GM12872 (cell line): Measurements from ENCODE around the gene SASH1.

Source experiments
- TF ChIP-seq, protein P1 (sequence below): IDR thresholded peaks from 3 replicates; pipeline ENCODE4 v1.5.1; 2011; ENCODE audit warnings: low read depth, mild to moderate bottlenecking, low read length, moderate library complexity; ENCODE audit not compliant: insufficient read depth

Gene SASH1

DNA sequence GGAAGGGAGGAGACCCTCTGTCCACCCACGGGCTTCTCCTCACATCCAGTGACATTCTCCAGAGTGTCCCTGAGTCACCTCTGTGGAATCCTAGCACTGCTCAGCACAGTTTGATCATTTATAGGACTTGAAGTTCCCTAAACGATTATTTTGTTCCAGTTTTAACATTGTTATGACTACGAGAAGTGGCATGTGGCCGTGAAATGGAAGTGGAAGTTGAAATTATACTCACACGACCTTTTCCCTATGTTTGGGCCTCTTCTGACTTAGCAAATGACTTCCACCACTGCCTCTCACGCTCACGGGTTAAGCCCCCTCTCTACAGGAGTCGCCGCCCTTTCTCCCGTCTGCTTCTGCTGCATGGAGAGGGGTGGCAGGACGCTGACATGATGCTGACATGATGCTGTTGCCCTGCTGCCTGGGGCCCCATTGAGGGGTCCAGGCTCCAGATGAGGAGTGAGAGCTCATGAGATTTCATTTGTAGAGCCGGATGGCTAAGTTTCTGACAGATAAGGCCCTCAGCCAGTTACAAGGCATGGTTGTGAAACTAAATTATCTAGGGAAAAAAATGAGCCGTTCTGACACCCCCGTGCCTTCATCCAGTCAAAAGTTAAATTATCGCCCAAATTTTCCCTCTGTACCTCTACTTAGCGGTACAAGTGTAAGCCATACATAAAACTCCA is 250.6 kb downstream of the SASH1 start:
- TF ChIP-seq, protein P1, sequence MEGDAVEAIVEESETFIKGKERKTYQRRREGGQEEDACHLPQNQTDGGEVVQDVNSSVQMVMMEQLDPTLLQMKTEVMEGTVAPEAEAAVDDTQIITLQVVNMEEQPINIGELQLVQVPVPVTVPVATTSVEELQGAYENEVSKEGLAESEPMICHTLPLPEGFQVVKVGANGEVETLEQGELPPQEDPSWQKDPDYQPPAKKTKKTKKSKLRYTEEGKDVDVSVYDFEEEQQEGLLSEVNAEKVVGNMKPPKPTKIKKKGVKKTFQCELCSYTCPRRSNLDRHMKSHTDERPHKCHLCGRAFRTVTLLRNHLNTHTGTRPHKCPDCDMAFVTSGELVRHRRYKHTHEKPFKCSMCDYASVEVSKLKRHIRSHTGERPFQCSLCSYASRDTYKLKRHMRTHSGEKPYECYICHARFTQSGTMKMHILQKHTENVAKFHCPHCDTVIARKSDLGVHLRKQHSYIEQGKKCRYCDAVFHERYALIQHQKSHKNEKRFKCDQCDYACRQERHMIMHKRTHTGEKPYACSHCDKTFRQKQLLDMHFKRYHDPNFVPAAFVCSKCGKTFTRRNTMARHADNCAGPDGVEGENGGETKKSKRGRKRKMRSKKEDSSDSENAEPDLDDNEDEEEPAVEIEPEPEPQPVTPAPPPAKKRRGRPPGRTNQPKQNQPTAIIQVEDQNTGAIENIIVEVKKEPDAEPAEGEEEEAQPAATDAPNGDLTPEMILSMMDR = no peak

DNA sequence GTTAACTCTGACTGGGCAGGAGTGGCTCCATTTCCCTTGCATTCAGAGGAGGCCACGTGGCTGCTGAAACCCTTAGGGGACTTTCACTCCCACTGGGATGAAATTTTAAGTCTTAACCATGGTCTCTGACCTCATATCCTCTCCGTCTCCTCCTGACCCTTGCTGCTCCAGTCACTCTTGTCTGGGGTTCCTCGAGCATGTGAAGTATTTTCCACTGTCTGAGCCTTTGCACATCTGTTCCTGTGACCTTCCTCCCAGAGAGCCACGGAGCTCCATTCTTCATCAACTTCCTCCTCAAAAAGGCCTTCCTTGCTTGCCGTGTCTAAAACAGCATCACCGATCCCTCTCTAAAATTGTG is 251.2 kb downstream of the SASH1 start:
- TF ChIP-seq, protein P1 = no peak

- TF ChIP-seq, protein P1 = no peak
Observed at GRCh38 chr6:148595550-148595949, 252.9 kb downstream of the SASH1 start.

GRCh38 chr6:148596891-148597455 is 254.3 kb downstream of the SASH1 start:
- TF ChIP-seq, protein P1 = no peak

DNA sequence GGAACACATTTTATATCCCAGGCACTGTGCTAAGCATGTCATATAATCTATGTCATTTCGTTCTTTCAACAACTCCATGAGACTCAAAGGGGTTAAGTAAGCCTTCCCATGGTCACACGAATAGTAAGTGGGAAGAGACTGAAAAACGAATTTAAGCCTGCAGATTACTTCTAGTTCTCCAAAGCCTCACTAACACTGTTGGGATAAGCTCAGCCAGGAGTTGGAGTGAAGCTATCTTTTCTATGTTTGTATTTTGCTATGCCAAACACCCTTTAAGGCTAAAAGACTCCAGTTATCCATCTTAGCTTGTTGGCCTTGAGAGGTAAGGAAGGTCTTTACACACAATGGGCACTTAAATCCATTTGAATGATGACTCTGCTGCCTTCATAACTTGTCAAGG is 256.1 kb downstream of the SASH1 start:
- TF ChIP-seq, protein P1 = no peak

- TF ChIP-seq, protein P1 = no peak
Observed at GRCh38 chr6:148599967-148600426, 257.4 kb downstream of the SASH1 start.
